A549 (cell line): ENCODE data around the gene TGFBR2. TPM values are rescaled to one million over a fixed set of nuclear protein-coding genes. Genes with fewer than 3 reads are reported as not detected.

Experiments
- ATAC-seq, 2 experiments: fragments of 200-7000 bp in 1 of 2; fragments of >200 bp in 1 of 2; cut with Nextera tagmentation in 1 of 2; cut with Tn5 transposase in 1 of 2; 3 replicates each; pipeline versions ENCODE4 v1.8.0 to v1.9.1; 2018 to 2020; ENCODE audit warnings: mild to moderate bottlenecking in 1 of 2, moderate library complexity in 1 of 2
- CTCF ChIA-PET: fragments of 300-600 bp; sonication (Branson Sonifier 250); formaldehyde crosslinking; extraction: SDS; loops from one replicate; lab custom pipeline; 2021; ENCODE audit warnings: antibody characterized with exemption, inconsistent platforms; lab: Yijun Ruan, JAX
- POLR2A ChIA-PET: fragments of 350-600 bp; formaldehyde crosslinking; extraction: SDS; loops from one replicate; lab custom pipeline; 2021; ENCODE audit warnings: antibody characterized with exemption, inconsistent platforms; lab: Yijun Ruan, JAX
- DNase-seq, 2 experiments: peaks; one replicate each; pipeline versions ENCODE4 v3.0.0 to v3.0.0-alpha.2; 2011 to 2016; ENCODE audit warnings: low read depth in 1 of 2, low spot score in 1 of 2
- FAIRE-seq: peaks from 2 replicates; lab custom pipeline; 2011; peaks lifted over from hg19 to GRCh38; lab: Jason Lieb, UNC
- H3K27ac ChIP-seq, 2 experiments: fragments of >200 bp; sonication (Bioruptor Twin); formaldehyde crosslinking; 3 replicates each; pipeline ENCODE4 v1.5.1; 2016 to 2017
- H3K4me1 ChIP-seq: fragments of >200 bp; sonication (Bioruptor Twin); formaldehyde crosslinking; 3 replicates; pipeline ENCODE4 v1.6.1; 2016
- H3K4me2 ChIP-seq: fragments of >200 bp; sonication (Bioruptor Twin); formaldehyde crosslinking; 3 replicates; pipeline ENCODE4 v1.6.1; 2016
- H3K4me3 ChIP-seq: fragments of >200 bp; sonication (Bioruptor Twin); formaldehyde crosslinking; 3 replicates; pipeline ENCODE4 v1.5.1; 2016
- H3K9me3 ChIP-seq: fragments of >200 bp; sonication (Bioruptor Twin); formaldehyde crosslinking; 3 replicates; pipeline ENCODE4 v1.6.1; 2016
- BHLHE40 ChIP-seq: IDR thresholded peaks from 2 replicates; pipeline ENCODE4 v1.6.1; 2012; ENCODE audit warnings: low read depth, low read length, inconsistent platforms
- CBX8 ChIP-seq: fragments of 200-600 bp; sonication (generic); IDR thresholded peaks from 2 replicates; pipeline ENCODE4 v1.6.1; 2016
- CHD2 ChIP-seq: fragments of 150-350 bp; IDR thresholded peaks from 2 replicates; pipeline ENCODE4 v1.6.1; 2014; ENCODE audit warnings: low read length; ENCODE audit not compliant: partially characterized antibody
- E2F6 ChIP-seq: IDR thresholded peaks from 2 replicates; pipeline ENCODE4 v1.6.1; 2012; ENCODE audit warnings: low read depth, borderline replicate concordance
- EP300 ChIP-seq, 2 experiments: fragments of >200 bp; sonication (Bioruptor Twin); formaldehyde crosslinking; IDR thresholded peaks; 2 replicates in 1 of 2; 3 replicates in 1 of 2; pipeline ENCODE4 v1.6.1; 2016 to 2017
- FOSL2 ChIP-seq, 2 experiments: fragments of 450-650 bp in 1 of 2; fragments of >200 bp in 1 of 2; sonication (Bioruptor Twin) in 1 of 2; formaldehyde crosslinking; IDR thresholded peaks; 2 replicates each; pipeline versions ENCODE4 v1.5.0 to v1.6.1; 2016 to 2020; ENCODE audit warnings: mild to moderate bottlenecking in 1 of 2, moderate library complexity in 1 of 2
- FOXS1 ChIP-seq: fragments of 250-450 bp; sonication (Bioruptor Pico); IDR thresholded peaks from 2 replicates; pipeline ENCODE4 v1.5.0; 2020; ENCODE audit warnings: mild to moderate bottlenecking, moderate library complexity
- GATA3 ChIP-seq: IDR thresholded peaks from 2 replicates; pipeline ENCODE4 v1.6.1; 2012; ENCODE audit warnings: borderline replicate concordance
- HDAC2 ChIP-seq: fragments of 200-600 bp; sonication (generic); IDR thresholded peaks from 2 replicates; pipeline ENCODE4 v1.6.1; 2016
- HOXB13 ChIP-seq: fragments of 250-450 bp; sonication (Bioruptor Pico); IDR thresholded peaks from 2 replicates; pipeline ENCODE4 v1.5.0; 2020; ENCODE audit warnings: low read depth, mild to moderate bottlenecking, moderate library complexity
- HOXB5 ChIP-seq: fragments of 250-450 bp; sonication (Bioruptor Pico); IDR thresholded peaks from 2 replicates; pipeline ENCODE4 v1.5.0; 2020; ENCODE audit warnings: mild to moderate bottlenecking, moderate library complexity
- JUN ChIP-seq, 2 experiments: fragments of >200 bp; sonication (Bioruptor Twin); formaldehyde crosslinking; IDR thresholded peaks; 2 replicates in 1 of 2; 3 replicates in 1 of 2; pipeline ENCODE4 v1.6.1; 2016 to 2017
- JUNB ChIP-seq: fragments of >200 bp; sonication (Bioruptor Twin); formaldehyde crosslinking; IDR thresholded peaks from 2 replicates; pipeline ENCODE4 v1.6.1; 2016
- KDM5A ChIP-seq: fragments of 200-600 bp; sonication (generic); IDR thresholded peaks from 2 replicates; pipeline ENCODE4 v1.6.1; 2016; ENCODE audit warnings: antibody characterized with exemption, mild to moderate bottlenecking
- PBX3 ChIP-seq: IDR thresholded peaks from 2 replicates; pipeline ENCODE4 v1.6.1; 2012
- PHF8 ChIP-seq: fragments of 200-600 bp; sonication (generic); IDR thresholded peaks from 2 replicates; pipeline ENCODE4 v1.6.1; 2016; ENCODE audit warnings: low read depth, mild to moderate bottlenecking, antibody characterized with exemption, moderate library complexity, borderline replicate concordance
- POLR2AphosphoS2 ChIP-seq: conservative IDR thresholded peaks from 2 replicates; pipeline ENCODE4 v1.6.1; 2012; ENCODE audit warnings: low read length, improper control_type of control experiment, inconsistent platforms
- RAD21 ChIP-seq, 2 experiments: fragments of >200 bp in 1 of 2; sonication (Bioruptor Twin) in 1 of 2; formaldehyde crosslinking in 1 of 2; IDR thresholded peaks in 1 of 2; conservative IDR thresholded peaks in 1 of 2; 2 replicates in 1 of 2; 3 replicates in 1 of 2; pipeline ENCODE4 v1.6.1; 2012 to 2018; ENCODE audit warnings: inconsistent platforms in 1 of 2
- RARB ChIP-seq: fragments of 250-450 bp; sonication (Bioruptor Pico); IDR thresholded peaks from 2 replicates; pipeline ENCODE4 v1.8.0; 2021; ENCODE audit warnings: mild to moderate bottlenecking, moderate library complexity
- REST ChIP-seq: fragments of 200-600 bp; sonication (generic); IDR thresholded peaks from 2 replicates; pipeline ENCODE4 v1.6.1; 2016; ENCODE audit warnings: antibody characterized with exemption, mild to moderate bottlenecking, moderate library complexity
- RNF2 ChIP-seq: fragments of 200-600 bp; sonication (generic); IDR thresholded peaks from 2 replicates; pipeline ENCODE4 v1.6.1; 2016; ENCODE audit warnings: low read depth, mild to moderate bottlenecking, antibody characterized with exemption, moderate library complexity, borderline replicate concordance
- SMC3 ChIP-seq: fragments of >200 bp; sonication (Bioruptor Twin); formaldehyde crosslinking; IDR thresholded peaks from 3 replicates; pipeline ENCODE4 v1.6.1; 2018; ENCODE audit warnings: inconsistent platforms
- SREBF2 ChIP-seq: fragments of 450-650 bp; IDR thresholded peaks from 2 replicates; pipeline ENCODE4 v1.6.1; 2014; ENCODE audit warnings: mild to moderate bottlenecking, moderate library complexity
- TP53 ChIP-seq: fragments of 250-450 bp; sonication (Bioruptor Pico); IDR thresholded peaks from 2 replicates; pipeline ENCODE4 v1.5.0; 2021; ENCODE audit warnings: mild to moderate bottlenecking, moderate library complexity
- ZFP36 ChIP-seq: fragments of 450-650 bp; IDR thresholded peaks from 2 replicates; pipeline ENCODE4 v1.6.1; 2014; ENCODE audit warnings: borderline replicate concordance; ENCODE audit not compliant: partially characterized antibody
- WGBS: methylation state at CpG from one replicate; pipeline ENCODE4 v1.1.6; 2017; ENCODE audit errors: missing lambda C conversion rate; 5-methylcytosine and 5-hydroxymethylcytosine counted together
- polyA plus RNA-seq, 4 experiments: library from polyadenylated mRNA; depleted of rRNA in 3 of 4; stranded (reverse); fragments of >200 nt; fragmentation: RNase III in 1 of 4; extraction: RNeasy Plus Mini Kit Qiagen cat#74134 plus additional on column Dnase treatment in 1 of 4; gene quantifications; 2 replicates in 3 of 4; 3 replicates in 1 of 4; pipeline ENCODE4 v1.2.3, GENCODE V29; 2011 to 2017
- TF ChIP-seq, protein P1 (sequence below): IDR thresholded peaks from 2 replicates; pipeline ENCODE4 v1.6.1; 2012
- TF ChIP-seq, protein P2 (sequence below): fragments of 450-650 bp; IDR thresholded peaks from 2 replicates; pipeline ENCODE4 v1.6.1; 2014; ENCODE audit warnings: antibody characterized with exemption
- TF ChIP-seq, protein P3 (sequence below): fragments of >200 bp; sonication (Bioruptor Twin); formaldehyde crosslinking; IDR thresholded peaks from 2 replicates; pipeline ENCODE4 v1.6.1; 2016
- TF ChIP-seq, protein P4 (sequence below): fragments of 250-450 bp; sonication (Bioruptor Pico); IDR thresholded peaks from 2 replicates; pipeline ENCODE4 v1.5.0; 2020; ENCODE audit warnings: low read depth, mild to moderate bottlenecking, moderate library complexity
- TF ChIP-seq, protein P5 (sequence below): fragments of >200 bp; sonication (Bioruptor Twin); formaldehyde crosslinking; IDR thresholded peaks from 3 replicates; pipeline ENCODE4 v1.6.1; 2016

TGFBR2 gene
- polyA plus RNA-seq, 2 of the 4 experiments (the other 2 are of a cell fraction), result 48.5 to 97.4 TPM

- no peak for TF ChIP-seq REST
- no peak for TF ChIP-seq BHLHE40
- TF ChIP-seq RARB, result no peak
Observed at GRCh38 chr3:30596152-30596551, 10.2 kb upstream of the TGFBR2 start (continued).

DNA sequence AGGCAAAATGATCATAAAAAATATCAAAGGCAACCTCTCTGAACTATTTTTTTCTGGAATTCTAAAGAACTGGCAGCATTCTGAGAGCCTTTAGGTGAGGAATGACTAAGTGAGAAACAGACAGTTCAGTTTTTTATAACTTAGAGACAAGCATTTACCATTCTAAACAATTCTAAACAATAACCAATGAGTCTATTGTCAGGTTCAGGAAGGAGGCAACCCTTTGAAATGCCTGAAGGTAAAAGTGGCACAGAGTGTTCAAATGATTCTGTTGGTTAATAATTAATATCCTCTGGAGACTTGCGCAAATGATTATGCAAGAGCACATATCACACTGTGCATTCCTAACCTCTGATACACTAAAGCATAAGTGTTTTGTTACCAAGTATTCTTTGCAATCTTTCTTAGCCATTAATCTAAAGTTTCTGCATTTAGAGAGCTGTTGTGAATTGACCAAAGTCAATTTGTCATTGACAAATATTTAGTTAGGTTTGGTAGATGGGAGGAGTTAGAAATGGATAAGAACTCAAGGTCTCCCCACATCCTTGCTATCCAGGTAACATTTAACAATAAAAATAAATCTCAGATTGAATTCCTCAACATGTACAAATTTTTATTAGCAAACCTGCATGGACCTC is 9.2 kb upstream of the TGFBR2 start:
- WGBS, result 0% methylated on average over 1 of the region's 1 CpG
- Histone ChIP-seq H3K4me2 (peak overlapping the region; percentile 64), H3K9me3 (peaks cover 11% of the 10 kb centered on the region), H3K27ac (peak overlapping the region; percentile 84 to 89), H3K4me1 (peaks cover 31% of the 10 kb centered on the region), H3K4me3 (no peak overlapping the region)
- ATAC-seq (peak; percentile 96 to 97), FAIRE-seq (peak; percentile 98), DNase-seq (peak; percentile 74 to 98)
- CTCF ChIA-PET, result interaction anchor here (1.6 kb wide), 1 partner anchor 96 kb away, joined by 3 read pairs; no protein-coding TSS in a partner anchor
- POLR2A ChIA-PET, result interaction anchor here (0.7 to 2.4 kb wide), 2 partner anchors 9 to 35 kb away, joined by 3 to 9 read pairs; partner anchors contain the start of gene TGFBR2
- TF ChIP-seq FOXS1 (CRISPR knock-in tag) (no peak), RNF2 (no peak), SREBF2 (no peak), TP53 (CRISPR knock-in tag) (no peak), HDAC2 (no peak), JUN (IDR thresholded peaks at IDR 0.05) (peak; percentile 99 to 100), PBX3 (peak; percentile 85), ZFP36 (no peak), CBX8 (no peak), KDM5A (no peak), POLR2AphosphoS2 (no peak), E2F6 (no peak; the same call in 1 of the 2 replicates), GATA3 (peak; percentile 100), FOSL2 (IDR thresholded peaks at IDR 0.05) (peak; percentile 97), FOSL2 (CRISPR knock-in tag; IDR thresholded peaks at IDR 0.05) (peak; percentile 99), HOXB13 (CRISPR knock-in tag) (0 out of 2 replicates have a peak, but pooled peaks have one; percentile 50), SMC3 (peak; percentile 90), JUNB (peak; percentile 100), RARB (peak; percentile 86; the same call in 1 of the 2 replicates), EP300 (IDR thresholded peaks at IDR 0.05) (peak; percentile 99), CHD2 (no peak), HOXB5 (CRISPR knock-in tag) (peak; percentile 90), PHF8 (no peak), RAD21 (conservative IDR thresholded peaks at IDR 0.05 in 1 of 2, IDR thresholded peaks at IDR 0.05 in 1 of 2) (peak; percentile 54 to 90)
- TF ChIP-seq, protein P1, sequence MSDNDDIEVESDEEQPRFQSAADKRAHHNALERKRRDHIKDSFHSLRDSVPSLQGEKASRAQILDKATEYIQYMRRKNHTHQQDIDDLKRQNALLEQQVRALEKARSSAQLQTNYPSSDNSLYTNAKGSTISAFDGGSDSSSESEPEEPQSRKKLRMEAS, result peak; percentile 92
- TF ChIP-seq, protein P2, sequence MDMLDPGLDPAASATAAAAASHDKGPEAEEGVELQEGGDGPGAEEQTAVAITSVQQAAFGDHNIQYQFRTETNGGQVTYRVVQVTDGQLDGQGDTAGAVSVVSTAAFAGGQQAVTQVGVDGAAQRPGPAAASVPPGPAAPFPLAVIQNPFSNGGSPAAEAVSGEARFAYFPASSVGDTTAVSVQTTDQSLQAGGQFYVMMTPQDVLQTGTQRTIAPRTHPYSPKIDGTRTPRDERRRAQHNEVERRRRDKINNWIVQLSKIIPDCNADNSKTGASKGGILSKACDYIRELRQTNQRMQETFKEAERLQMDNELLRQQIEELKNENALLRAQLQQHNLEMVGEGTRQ, result no peak
- TF ChIP-seq, protein P3, sequence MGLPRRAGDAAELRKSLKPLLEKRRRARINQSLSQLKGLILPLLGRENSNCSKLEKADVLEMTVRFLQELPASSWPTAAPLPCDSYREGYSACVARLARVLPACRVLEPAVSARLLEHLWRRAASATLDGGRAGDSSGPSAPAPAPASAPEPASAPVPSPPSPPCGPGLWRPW, result peak; percentile 100
- TF ChIP-seq, protein P4, sequence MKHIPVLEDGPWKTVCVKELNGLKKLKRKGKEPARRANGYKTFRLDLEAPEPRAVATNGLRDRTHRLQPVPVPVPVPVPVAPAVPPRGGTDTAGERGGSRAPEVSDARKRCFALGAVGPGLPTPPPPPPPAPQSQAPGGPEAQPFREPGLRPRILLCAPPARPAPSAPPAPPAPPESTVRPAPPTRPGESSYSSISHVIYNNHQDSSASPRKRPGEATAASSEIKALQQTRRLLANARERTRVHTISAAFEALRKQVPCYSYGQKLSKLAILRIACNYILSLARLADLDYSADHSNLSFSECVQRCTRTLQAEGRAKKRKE (CRISPR knock-in tag), result no peak
- TF ChIP-seq, protein P5, sequence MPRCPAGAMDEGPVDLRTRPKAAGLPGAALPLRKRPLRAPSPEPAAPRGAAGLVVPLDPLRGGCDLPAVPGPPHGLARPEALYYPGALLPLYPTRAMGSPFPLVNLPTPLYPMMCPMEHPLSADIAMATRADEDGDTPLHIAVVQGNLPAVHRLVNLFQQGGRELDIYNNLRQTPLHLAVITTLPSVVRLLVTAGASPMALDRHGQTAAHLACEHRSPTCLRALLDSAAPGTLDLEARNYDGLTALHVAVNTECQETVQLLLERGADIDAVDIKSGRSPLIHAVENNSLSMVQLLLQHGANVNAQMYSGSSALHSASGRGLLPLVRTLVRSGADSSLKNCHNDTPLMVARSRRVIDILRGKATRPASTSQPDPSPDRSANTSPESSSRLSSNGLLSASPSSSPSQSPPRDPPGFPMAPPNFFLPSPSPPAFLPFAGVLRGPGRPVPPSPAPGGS, result peak; percentile 100
